ENCODE measurements around the gene ATP6V0D1. TPM values are rescaled to one million over a fixed set of nuclear protein-coding genes. Genes with fewer than 3 reads are reported as not detected.
"Not testable (repeated sequence)": the region's sequence is repeated elsewhere in the genome, so short reads cannot be mapped to it uniquely, and the experiment has no call there.

Gene ATP6V0D1
- total and polyA plus RNA-seq, 2 of the 4 experiments (the other 2 are of a cell fraction): 112 to 124 TPM

DNA sequence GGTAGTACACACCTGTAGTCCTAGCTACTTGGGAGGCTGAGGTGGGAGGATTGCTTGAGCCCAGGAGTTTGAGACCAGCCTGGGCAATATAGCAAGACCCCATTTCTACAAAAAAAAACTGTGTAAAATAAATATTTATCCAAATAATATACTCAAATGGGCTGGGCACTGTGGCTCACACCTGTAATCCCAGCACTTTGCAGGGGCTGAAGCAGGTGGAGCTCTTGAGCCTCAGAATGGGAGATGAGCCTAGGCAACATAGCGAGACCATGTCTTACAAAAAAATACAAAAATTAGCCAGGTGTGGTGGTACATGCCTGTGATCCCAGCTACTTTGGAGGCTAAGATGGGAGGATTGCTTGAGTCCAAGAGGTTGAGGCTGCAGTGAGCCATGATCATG, 32.9 kb upstream of the ATP6V0D1 start:
- H3K9me3 ChIP-seq (ENCODE audit: control insufficient read depth, insufficient read depth, low read length); POLR2A ChIA-PET (ENCODE audit: unreplicated experiment); H3K4ac ChIP-seq (ENCODE audit: low read depth, low read length); H3K27ac ChIP-seq (ENCODE audit: insufficient read depth, low read length); H3K4me1 ChIP-seq (ENCODE audit: control insufficient read depth, insufficient read depth, low read length); H3K9ac ChIP-seq (ENCODE audit: low read depth, low read length); ATAC-seq (ENCODE audit: low read depth); dilution Hi-C loops (cut with HindIII; ENCODE audit: low sequenced_read_pairs, unreplicated experiment); H3K18ac ChIP-seq (ENCODE audit: low read depth, low read length); H4K20me1 ChIP-seq (ENCODE audit: insufficient read depth, low read length); H3K23ac ChIP-seq (ENCODE audit: low read depth, low read length); H4K8ac ChIP-seq (ENCODE audit: low read depth in 2 of 2, low read length in 2 of 2); H3K36me3 ChIP-seq (ENCODE audit: control insufficient read depth, insufficient read depth, low read length); in situ Hi-C loops (cut with MboI; ENCODE audit: low sequenced_read_pairs); H2AK9ac ChIP-seq (replicated peaks; ENCODE audit: low read depth, low read length, poor library complexity); H3K56ac ChIP-seq (ENCODE audit: extremely low read depth, insufficient read depth, low read length); H2BK20ac ChIP-seq (ENCODE audit: low read depth, low read length); H2BK5ac ChIP-seq (ENCODE audit: low read depth, low read length, poor library complexity, severe bottlenecking); H3K14ac ChIP-seq (replicated peaks; ENCODE audit: low read depth, low read length); H4K91ac ChIP-seq (ENCODE audit: insufficient read depth, low read depth, low read length); H3K27me3 ChIP-seq (ENCODE audit: control insufficient read depth, insufficient read depth, low read length); DNase-seq; H2BK15ac ChIP-seq (ENCODE audit: low read depth, low read length); H4K5ac ChIP-seq (ENCODE audit: low read depth, low read length); H3K9me1 ChIP-seq (ENCODE audit: insufficient read depth, low read length); H3K4me2 ChIP-seq (ENCODE audit: low read depth, low read length); H2AK5ac ChIP-seq (ENCODE audit: low read depth, low read length); H2BK120ac ChIP-seq (ENCODE audit: low read depth, low read length); H3K79me1 ChIP-seq (ENCODE audit: low read depth in 1 of 2, low read length in 2 of 2); BruUV-seq (replicated peaks); H3K4me3 ChIP-seq (ENCODE audit: insufficient read depth, low read depth, low read length); H2AFZ ChIP-seq (replicated peaks; ENCODE audit: low read length, poor library complexity): not testable (repeated sequence)
- intact Hi-C loops (cut with micrococcal nuclease): loop anchor here (1.0 kb wide), 2 partner anchors 20 to 33 kb away; partner anchors contain the start of gene ATP6V0D1
- CTCF ChIA-PET: interaction anchor here (0.6 to 2.3 kb wide), 4 partner anchors 19 to 194 kb away, joined by 3 to 16 read pairs (median 6); partner anchors contain the start of gene ATP6V0D1
- no CpG with 5 or more reads among the region's 1 CpG for WGBS, 2 experiments (ENCODE audit: extremely low coverage in 2 of 2, insufficient read length in 1 of 2)
